NCI-H146 treated with DMSO at 0.1 percent for 48 hours (cell line): ENCODE results near the gene PMM2.
"Not testable (repeated sequence)": the region's sequence is repeated elsewhere in the genome, so short reads cannot be mapped to it uniquely, and the experiment has no call there.

Experiments
- DNase-seq: peaks from one replicate; lab custom pipeline; 2025; ENCODE audit not compliant: unreplicated experiment; lab: John Stamatoyannopoulos, UW

PMM2 gene

DNA sequence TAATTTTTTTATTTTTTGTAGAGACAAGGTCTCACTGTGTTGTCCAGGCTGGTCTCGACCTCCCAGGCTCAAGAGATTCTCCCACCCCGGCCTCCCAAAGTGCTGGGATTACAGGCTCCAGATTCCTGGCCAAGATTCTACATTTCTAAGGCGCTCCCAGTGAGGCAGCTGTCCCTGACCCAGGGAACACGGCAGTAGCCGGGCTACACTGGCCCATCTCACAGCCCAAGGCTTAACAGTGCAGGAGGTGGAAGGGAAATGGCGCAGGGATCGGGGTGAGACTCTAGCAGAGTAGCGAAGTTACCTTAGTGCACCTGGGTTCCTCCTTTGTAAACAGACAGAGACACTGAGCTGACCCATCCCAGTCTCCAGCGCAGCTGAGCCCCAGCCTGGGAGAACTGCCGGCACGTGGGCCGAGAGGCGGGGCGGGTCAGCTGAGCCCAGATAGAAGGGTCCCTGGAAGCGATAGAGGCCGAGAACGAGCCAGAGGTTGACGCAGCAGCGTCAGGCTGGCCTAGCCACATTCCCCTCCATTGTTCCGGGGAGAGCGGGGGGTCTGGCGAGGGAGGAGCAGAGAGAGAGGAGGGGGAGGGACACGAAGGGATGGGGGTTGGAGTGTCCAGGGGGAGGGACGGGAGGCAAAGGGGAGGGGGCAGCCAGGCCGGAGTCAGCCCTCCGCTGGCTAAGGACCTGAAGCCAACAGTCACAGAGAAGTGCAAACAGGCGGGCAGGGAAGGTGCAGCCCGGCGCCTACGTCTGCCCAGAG is 68.7 kb downstream of the PMM2 start:
- DNase-seq: no peak

DNA sequence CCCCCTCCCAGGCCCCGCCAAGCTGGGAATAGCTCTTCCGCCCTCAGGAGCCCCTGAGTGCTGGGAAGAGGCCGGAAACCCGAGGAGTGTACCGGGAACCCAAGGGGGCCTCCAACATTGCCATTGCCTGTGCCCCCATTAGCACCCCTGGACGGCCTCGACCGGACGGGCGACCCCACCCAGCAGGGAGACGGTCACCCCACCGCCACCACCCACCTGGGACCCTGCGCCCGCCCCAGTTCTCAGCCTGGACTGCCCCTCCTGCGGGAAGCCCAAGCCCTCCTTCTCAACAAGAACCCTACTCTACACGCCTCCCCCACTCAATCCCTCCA is 69.2 kb downstream of the PMM2 start:
- DNase-seq: no peak

DNA sequence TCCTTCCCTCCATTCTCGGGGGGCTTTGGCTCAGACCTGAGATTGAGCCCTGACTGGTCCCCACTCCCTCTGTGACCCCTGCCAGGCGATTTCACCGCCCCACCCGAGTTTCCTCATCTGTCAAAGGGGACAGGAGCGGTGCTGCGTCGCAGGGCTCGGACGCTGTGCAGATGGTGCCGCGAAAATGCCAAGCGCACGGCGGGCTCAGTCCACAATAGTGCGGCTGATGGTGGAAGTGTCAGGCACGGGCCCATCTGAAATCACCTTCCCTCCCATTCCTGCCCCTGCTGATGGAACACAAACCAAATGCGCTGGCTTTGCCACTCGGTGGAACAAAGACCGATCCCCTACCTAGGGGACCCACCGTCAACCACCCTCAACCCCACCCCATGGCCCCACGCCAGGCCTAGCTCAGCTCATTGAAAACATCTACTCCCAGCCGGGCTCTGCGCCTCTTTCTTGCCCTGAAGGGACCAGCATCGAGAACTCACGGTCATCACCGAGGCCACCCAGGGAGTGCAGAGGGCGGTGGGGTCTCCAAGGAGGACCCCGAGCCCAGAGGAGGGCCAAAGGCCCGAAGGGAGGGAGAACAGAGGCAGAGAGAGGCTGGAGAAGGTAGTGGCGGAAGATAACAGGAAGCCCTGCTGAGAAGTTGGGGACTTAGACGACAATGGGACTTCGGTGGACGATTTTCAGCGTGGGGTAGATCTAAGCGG is 69.7 kb downstream of the PMM2 start:
- DNase-seq: no peak

DNA sequence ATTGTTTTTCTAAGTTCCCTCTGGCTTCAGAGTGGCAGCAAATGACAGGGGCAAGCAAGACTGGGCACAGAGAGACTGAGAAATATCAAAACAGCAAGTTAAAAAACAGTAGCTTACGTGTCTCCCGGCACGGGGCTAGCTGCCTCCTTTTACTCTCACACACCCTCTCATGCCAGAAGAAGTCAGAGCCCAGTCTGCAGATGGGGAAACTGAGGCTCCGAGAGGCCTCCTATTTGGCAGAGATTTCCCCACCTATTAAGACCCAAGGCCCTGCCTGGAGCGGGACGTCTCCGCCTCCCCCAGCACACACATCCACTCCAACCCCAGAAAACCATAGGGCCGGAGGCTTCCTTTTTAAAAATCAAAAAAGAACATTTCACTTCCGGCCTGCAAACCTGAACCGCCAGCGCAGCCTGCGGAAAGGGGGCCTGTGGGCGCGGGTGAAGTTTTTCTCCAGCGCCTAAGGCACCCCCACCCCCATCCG is 70.3 kb downstream of the PMM2 start:
- no peak for DNase-seq

DNA sequence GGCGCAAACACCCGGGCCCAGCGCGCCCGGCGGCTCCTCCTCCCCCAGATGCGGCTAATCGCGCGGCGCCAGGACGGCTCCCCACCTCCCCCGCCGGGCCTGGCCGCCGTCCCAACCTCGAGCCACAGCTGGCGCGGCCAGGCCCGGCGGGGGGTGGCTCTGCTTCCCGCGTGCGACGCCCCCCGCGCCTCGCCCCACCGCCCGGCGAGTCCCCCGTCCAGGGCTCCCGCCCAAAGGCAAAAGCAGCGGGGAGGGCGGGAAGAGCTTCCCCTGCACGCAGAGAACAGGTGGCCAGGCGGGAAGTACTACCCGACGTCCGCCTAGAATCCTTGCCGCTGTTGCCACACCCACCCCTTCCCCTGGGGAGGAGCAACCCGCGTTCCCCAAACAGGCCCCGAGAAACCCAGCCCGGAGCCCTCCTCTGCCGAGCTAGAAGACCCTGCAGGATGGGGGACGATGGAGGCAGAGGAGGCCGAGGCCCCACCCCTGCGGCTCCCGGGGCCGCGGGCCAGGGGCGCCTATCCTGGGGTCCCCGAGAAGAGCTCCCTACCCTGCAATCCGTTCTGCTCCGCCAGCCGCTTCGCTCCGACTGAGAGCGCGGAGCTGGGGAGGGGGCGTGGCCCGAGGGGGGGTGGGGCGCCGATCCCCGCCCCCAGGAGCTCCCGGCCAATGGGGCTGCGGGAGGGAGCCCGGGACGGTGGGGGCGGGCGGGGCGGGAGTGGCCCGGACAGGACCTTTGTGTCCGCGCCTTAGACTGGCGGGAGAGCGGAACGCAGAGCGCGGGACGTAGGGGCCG is 71.0 kb downstream of the PMM2 start, which contains the start of gene CARHSP1:
Gene CARHSP1, minus strand, starts transcription at position 591 of the 796 bp plus-strand sequence. CDS start 9,678 bp downstream, outside the sequence.
- DNase-seq: peak; percentile 94

DNA sequence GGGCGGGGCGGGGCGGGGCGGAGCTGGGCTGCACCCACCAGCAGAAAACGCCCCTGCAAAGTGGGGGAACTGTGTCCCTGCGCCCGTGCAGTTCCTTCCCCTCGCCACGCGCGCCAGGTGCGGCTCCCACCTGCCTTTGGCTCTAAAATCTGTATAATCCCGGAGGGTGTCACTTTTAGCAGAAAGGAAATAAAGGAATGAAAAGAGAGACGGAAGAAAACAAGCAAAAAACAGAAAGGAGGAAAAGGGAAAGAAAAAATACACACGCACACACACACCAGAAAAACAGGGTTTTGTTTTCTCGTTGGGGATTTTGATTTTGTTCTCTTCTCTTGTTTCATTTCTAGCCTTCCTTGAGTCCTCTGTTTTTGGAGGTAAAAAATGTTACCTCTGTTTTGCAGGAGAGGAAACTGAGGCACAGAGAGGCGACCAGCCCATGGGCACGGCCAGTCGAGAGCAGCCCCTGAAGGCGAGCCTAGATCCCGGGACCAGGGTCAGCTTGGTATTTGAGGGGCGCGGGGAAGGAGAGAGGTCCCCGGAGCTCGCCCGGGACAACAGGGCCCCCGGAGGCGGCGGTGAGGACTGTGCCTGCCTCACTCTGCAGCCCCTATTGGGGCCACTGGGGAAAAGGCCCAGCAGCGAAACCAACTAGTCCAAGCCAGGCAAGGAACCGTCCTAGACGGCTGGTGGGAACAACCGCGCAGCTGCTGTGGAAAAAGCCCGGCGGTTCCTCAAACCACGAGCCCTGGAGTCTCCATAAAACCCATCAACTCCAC is 71.8 kb downstream of the PMM2 start:
- DNase-seq: no peak

DNA sequence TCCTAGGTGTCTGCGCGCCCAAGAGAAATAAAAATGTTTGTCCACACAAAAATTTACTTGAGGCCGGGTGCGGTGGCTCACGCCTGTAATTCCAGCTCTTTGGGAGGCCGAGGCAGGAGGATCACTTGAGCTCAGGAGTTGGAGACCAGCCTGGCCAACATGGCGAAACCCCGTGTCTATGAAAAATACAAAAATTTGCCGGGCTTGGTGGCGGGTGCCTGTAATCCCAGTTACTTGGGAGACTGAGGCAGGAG is 72.3 kb downstream of the PMM2 start:
- not testable (repeated sequence) for DNase-seq

DNA sequence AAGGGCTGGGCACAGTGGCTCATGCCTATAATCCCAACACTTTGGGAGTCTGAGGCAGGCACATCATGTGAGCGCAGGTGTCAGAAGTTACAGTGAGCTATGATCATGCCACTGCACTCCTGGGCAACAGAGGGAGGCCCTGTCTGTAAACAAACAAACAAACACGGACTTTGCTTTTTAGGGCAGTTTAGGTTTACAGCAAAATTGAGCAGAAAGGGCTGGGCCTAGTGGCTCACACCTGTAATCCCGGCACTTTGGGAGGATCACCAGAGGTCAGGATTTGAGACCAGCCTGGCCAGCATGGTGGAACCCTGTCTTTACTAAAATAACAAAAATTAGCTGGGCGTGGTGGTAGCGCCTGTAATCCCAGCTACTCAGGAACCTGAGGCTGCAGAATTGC is 74.4 kb downstream of the PMM2 start:
- DNase-seq: no peak

DNA sequence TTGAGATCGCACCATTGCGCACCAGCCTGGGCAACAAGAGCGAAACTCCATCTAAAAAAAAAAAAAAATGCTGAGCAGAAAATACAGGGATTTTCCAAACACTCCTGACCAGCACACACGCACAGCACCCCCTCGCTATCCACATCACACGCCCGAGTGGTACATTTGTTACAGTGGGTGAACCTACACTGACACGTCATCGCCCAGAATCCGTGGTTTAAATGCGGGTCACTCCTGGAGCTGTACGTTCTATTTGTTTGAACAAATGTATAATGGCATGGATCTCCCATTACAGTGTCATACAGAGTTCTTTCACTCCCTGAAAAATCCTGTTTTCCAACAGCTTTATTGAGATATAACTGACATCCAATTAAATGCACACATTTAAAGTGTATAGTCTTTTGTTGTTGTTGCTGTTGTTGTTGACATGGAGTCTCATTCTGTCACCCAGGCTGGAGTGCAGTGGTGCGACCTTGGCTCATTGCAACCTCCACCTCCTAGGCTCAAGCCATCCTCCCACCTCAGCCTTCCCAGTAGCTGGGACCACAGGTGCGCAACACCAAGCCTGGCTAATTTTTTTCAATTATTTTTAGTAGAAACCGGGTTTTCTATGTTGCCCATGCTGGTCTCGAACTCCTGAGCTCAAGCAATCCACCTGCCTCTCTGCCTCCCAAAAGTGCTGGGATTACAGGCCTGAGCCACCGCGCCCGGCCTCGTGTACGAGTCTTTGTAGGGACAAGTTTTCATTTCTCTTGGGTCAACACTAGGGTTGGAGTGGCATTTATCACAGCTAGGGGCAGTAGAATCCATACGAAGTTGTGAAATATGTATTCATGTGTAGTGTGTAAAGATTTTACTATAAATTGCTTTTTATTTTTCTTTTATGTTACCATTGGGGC is 75.6 kb downstream of the PMM2 start:
- DNase-seq: no peak

DNA sequence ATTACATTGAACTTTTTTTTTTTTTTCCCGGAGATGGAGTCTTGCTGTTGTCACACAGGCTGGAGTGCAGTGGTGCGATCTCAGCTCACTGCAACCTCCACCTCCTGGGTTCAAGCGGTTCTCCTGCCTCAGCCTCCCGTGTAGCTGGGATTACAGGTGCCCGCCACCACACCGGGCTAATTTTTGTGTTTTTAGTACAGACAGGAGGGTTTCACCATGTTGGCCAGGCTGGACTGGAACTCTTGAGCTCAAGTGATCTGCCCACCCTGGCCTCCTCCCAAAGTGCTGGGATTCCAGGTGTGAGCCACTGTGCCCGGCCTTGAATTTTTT is 76.2 kb downstream of the PMM2 start:
- DNase-seq: not testable (repeated sequence)

DNA sequence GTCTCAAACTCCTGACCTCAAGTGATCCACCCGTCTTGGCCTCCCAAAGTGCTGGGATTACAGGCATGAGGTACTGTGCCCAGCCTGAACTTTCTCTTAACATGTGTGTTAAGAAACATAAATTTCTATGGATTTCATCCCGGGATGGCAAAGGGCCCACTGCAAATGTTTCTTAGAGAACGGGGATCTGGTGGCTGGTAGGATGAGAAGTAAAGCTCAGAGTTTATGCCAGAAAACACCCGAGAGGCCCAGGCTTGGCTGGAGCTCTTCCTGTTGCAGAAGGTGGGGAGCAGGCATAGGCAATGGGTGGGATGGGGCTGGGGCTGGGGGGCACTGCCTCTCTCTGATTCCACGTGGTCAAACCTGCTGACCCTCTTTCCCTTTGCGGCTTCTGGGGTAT is 76.7 kb downstream of the PMM2 start:
- DNase-seq: no peak

DNA sequence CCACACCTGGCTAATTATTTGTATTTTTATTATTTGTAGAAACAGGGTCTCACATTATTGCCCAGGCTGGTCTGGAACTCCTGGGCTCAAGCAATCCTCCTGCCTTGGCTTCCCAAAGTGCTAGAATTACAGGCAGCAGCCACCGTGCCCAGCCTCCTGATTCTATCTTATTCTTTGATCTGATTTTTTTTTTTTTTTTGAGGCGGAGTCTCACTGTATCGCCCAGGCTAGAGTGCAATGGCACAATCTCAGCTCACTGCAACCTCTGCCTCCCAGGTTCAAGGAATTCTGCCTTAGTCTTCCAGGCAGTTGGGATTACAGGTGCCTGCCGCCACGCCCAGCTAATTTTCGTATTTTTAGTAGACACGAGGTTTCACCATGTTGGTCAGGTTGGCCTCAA is 77.7 kb downstream of the PMM2 start:
- not testable (repeated sequence) for DNase-seq

DNA sequence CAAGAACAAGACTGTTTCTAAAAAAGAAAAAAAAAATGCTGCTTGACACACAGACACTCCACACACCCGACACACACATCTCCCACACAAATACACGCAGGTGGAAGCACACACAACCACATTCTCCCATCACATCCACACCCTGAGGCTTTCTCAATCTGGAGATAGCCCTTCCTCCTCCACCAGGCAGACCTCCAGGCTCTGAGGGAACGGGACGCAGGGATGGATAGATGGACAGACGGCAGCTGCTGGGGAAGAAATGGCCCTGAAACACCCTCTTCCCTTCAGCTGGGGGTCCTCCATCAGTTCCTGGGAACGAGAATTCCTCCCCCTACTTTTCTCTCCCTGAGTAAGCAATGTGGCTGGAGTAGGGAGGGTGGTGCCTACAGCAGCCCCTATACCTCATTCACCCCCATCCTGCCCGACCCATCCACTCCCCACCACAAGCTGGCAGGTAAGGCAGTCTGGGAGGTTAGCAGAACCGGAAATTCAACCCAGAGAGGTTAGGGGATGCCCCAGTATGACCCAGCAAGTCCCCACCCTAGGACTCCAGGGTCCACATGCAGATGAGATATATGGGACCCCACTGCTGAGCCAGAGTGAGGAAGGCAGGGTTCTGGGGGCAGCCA is 80.4 kb downstream of the PMM2 start:
- no peak for DNase-seq

DNA sequence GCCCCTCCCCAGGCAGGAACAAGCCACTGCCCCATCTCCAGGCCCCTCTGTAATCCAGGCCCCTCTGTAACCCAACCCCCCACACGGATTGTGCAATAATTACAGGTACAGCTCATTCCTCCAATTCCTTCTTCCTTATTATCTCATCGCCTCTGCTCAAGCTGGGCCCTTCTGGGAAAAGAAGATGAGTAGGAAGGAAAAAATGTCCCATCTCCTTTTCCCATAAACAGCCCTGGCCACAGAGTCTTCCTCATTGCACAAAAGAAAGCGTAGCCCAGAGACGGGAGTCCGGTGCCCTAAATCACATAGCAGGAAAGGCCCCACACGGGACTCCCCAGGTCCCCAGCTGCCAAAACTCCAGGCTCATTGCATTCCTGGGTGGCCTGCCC is 80.9 kb downstream of the PMM2 start:
- DNase-seq: no peak

DNA sequence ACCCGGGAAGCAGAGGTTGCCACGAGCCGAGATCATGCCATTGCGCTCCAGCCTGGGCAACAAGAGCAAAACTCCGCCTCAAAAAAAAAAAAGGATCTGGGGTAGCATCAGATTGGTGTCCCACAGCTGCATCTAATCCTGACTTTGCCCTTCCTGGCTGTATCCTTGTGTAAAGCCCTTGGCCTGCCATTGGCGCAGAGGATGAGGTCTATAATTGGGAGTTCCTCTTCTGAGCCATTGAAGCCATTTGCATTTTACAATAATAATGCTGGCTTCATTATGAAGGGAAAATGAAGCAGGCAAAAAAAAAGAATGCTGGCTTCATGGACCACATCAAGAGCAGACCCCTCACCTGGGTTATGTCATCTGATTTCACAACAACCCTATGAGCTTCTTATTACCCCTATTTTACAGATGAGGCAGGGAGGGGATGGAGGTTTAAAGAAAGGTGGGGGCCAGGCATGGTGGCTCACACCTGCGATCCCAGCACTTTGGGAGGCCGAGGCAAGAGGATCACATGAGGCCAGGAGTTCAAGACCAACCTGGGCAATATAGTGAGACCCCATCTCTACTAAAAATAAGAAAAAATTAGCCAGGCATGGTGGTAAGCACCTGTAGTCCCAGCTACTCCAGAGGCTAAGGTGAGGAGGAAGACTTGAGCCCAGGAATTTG is 83.3 kb downstream of the PMM2 start:
- DNase-seq: no peak

DNA sequence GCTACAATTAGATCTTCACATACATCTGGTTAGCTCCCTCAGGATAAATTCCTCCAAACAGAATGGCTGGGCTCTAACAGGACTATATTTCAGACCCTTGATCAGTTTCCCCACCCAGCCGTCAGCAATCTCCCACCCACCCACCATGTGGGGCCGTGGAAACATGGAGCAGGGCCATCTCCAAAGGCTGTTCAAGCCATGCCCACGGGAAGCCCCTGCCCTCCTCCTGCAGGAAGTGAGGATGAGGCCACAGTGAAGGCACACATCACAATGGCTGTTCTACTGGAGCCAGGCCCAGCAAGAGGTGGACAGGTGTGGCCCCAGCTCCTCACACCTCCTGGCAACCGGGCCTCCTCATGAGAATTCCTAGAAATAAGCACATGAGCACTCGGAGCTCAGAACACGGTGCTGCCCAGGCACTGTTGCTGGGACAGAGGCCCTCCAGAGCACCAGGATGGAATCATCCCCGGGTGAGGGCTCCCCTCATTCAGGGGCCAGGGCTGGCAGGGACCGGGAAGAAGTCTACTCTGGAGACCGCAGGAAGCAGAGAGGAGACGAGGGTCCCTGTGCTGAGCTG is 84.5 kb downstream of the PMM2 start, which contains the start of gene LITAFD:
Gene LITAFD, plus strand, starts transcription at position 311 of the 577 bp plus-strand sequence. CDS start 2,005 bp downstream, outside the sequence.
- no peak for DNase-seq

DNA sequence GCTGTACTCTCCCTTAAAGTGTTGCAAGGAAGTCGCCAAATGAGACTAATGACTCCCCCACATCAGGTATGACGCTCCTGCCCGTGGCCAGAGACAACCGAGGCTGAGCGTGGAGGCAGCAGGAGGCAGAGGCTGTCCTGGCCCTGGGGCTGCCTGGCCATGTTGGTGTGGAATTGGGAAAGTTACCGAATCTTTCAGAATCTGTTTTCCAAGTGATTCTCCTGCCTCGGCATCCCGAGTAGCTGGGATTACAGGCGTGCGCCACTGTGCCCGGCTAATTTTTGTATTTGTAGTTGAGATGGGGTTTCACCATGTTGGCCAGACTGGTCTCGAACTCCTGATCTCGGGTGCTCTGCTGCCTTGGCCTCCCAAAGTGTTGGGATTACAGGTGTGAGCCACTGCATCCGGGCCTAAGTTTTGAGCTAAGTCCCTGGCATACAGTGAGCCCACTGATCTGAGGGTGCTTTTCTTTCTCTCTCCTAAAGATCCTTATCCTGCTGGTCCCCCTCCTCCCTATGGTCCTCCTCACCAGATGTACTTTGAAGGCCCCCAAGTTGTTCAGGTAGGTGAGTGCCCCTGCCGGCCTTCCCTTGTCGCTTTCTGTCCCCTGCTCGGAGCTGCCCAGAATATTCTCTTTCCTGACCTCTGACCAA is 85.2 kb downstream of the PMM2 start:
- no peak for DNase-seq
